C4-2B (cell line): ENCODE measurements around the gene SLC8A1.

Source experiments
- ZFX ChIP-seq: fragments of 450-650 bp; IDR thresholded peaks from 2 replicates; pipeline ENCODE4 v1.6.1; 2017
- TF ChIP-seq, protein P1 (sequence below): fragments of 450-650 bp; conservative IDR thresholded peaks from 2 replicates; pipeline ENCODE4 v1.5.1; 2017; ENCODE audit warnings: mild to moderate bottlenecking

GRCh38 chr2:40048506-40048905, 403.4 kb downstream of the SLC8A1 start:
- TF ChIP-seq, protein P1, sequence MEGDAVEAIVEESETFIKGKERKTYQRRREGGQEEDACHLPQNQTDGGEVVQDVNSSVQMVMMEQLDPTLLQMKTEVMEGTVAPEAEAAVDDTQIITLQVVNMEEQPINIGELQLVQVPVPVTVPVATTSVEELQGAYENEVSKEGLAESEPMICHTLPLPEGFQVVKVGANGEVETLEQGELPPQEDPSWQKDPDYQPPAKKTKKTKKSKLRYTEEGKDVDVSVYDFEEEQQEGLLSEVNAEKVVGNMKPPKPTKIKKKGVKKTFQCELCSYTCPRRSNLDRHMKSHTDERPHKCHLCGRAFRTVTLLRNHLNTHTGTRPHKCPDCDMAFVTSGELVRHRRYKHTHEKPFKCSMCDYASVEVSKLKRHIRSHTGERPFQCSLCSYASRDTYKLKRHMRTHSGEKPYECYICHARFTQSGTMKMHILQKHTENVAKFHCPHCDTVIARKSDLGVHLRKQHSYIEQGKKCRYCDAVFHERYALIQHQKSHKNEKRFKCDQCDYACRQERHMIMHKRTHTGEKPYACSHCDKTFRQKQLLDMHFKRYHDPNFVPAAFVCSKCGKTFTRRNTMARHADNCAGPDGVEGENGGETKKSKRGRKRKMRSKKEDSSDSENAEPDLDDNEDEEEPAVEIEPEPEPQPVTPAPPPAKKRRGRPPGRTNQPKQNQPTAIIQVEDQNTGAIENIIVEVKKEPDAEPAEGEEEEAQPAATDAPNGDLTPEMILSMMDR, result no peak
- no peak for TF ChIP-seq ZFX
